A549 (cell line): ENCODE measurements around the gene STARD4. TPM values are rescaled to one million over a fixed set of nuclear protein-coding genes. Genes with fewer than 3 reads are reported as not detected.

Experiments
- ATAC-seq, 2 experiments: fragments of 200-7000 bp in 1 of 2; fragments of >200 bp in 1 of 2; cut with Nextera tagmentation in 1 of 2; cut with Tn5 transposase in 1 of 2; 3 replicates each; pipeline versions ENCODE4 v1.8.0 to v1.9.1; 2018 to 2020; ENCODE audit warnings: mild to moderate bottlenecking in 1 of 2, moderate library complexity in 1 of 2
- CTCF ChIA-PET: fragments of 300-600 bp; sonication (Branson Sonifier 250); formaldehyde crosslinking; extraction: SDS; loops from one replicate; lab custom pipeline; 2021; ENCODE audit warnings: antibody characterized with exemption, inconsistent platforms; lab: Yijun Ruan, JAX
- POLR2A ChIA-PET: fragments of 350-600 bp; formaldehyde crosslinking; extraction: SDS; loops from one replicate; lab custom pipeline; 2021; ENCODE audit warnings: antibody characterized with exemption, inconsistent platforms; lab: Yijun Ruan, JAX
- DNase-seq, 2 experiments: peaks; one replicate each; pipeline versions ENCODE4 v3.0.0 to v3.0.0-alpha.2; 2011 to 2016; ENCODE audit warnings: low read depth in 1 of 2, low spot score in 1 of 2
- FAIRE-seq: peaks from 2 replicates; lab custom pipeline; 2011; peaks lifted over from hg19 to GRCh38; lab: Jason Lieb, UNC
- H3K27ac ChIP-seq, 2 experiments: fragments of >200 bp; sonication (Bioruptor Twin); formaldehyde crosslinking; 3 replicates each; pipeline ENCODE4 v1.5.1; 2016 to 2017
- H3K4me1 ChIP-seq: fragments of >200 bp; sonication (Bioruptor Twin); formaldehyde crosslinking; 3 replicates; pipeline ENCODE4 v1.6.1; 2016
- H3K4me2 ChIP-seq: fragments of >200 bp; sonication (Bioruptor Twin); formaldehyde crosslinking; 3 replicates; pipeline ENCODE4 v1.6.1; 2016
- H3K4me3 ChIP-seq: fragments of >200 bp; sonication (Bioruptor Twin); formaldehyde crosslinking; 3 replicates; pipeline ENCODE4 v1.5.1; 2016
- H3K9me3 ChIP-seq: fragments of >200 bp; sonication (Bioruptor Twin); formaldehyde crosslinking; 3 replicates; pipeline ENCODE4 v1.6.1; 2016
- BHLHE40 ChIP-seq: IDR thresholded peaks from 2 replicates; pipeline ENCODE4 v1.6.1; 2012; ENCODE audit warnings: low read depth, low read length, inconsistent platforms
- CBX2 ChIP-seq: fragments of 200-600 bp; sonication (generic); IDR thresholded peaks from 2 replicates; pipeline ENCODE4 v1.6.1; 2016; ENCODE audit warnings: low read depth, mild to moderate bottlenecking, borderline replicate concordance
- CBX8 ChIP-seq: fragments of 200-600 bp; sonication (generic); IDR thresholded peaks from 2 replicates; pipeline ENCODE4 v1.6.1; 2016
- CEBPB ChIP-seq, 2 experiments: fragments of >200 bp in 1 of 2; sonication (Bioruptor Twin) in 1 of 2; formaldehyde crosslinking in 1 of 2; IDR thresholded peaks; 2 replicates each; pipeline ENCODE4 v1.6.1; 2012 to 2016
- CHD2 ChIP-seq: fragments of 150-350 bp; IDR thresholded peaks from 2 replicates; pipeline ENCODE4 v1.6.1; 2014; ENCODE audit warnings: low read length; ENCODE audit not compliant: partially characterized antibody
- EP300 ChIP-seq, 2 experiments: fragments of >200 bp; sonication (Bioruptor Twin); formaldehyde crosslinking; IDR thresholded peaks; 2 replicates in 1 of 2; 3 replicates in 1 of 2; pipeline ENCODE4 v1.6.1; 2016 to 2017
- ESRRA ChIP-seq: fragments of 150-350 bp; IDR thresholded peaks from 2 replicates; pipeline ENCODE4 v1.6.1; 2014; ENCODE audit warnings: mild to moderate bottlenecking, low read length, borderline replicate concordance
- FOSB ChIP-seq: fragments of 250-450 bp; sonication (Bioruptor Pico); IDR thresholded peaks from 2 replicates; pipeline ENCODE4 v1.5.0; 2020; ENCODE audit warnings: mild to moderate bottlenecking, moderate library complexity
- FOXS1 ChIP-seq: fragments of 250-450 bp; sonication (Bioruptor Pico); IDR thresholded peaks from 2 replicates; pipeline ENCODE4 v1.5.0; 2020; ENCODE audit warnings: mild to moderate bottlenecking, moderate library complexity
- HDAC2 ChIP-seq: fragments of 200-600 bp; sonication (generic); IDR thresholded peaks from 2 replicates; pipeline ENCODE4 v1.6.1; 2016
- HES2 ChIP-seq: fragments of >200 bp; sonication (Bioruptor Twin); formaldehyde crosslinking; IDR thresholded peaks from 2 replicates; pipeline ENCODE4 v1.6.1; 2016
- HOXB5 ChIP-seq: fragments of 250-450 bp; sonication (Bioruptor Pico); IDR thresholded peaks from 2 replicates; pipeline ENCODE4 v1.5.0; 2020; ENCODE audit warnings: mild to moderate bottlenecking, moderate library complexity
- JUNB ChIP-seq: fragments of >200 bp; sonication (Bioruptor Twin); formaldehyde crosslinking; IDR thresholded peaks from 2 replicates; pipeline ENCODE4 v1.6.1; 2016
- MYC ChIP-seq: IDR thresholded peaks from 2 replicates; pipeline ENCODE4 v1.6.1; 2012; ENCODE audit warnings: mild to moderate bottlenecking, inconsistent platforms, low read length, improper control_type of control experiment, borderline replicate concordance
- PBX3 ChIP-seq: IDR thresholded peaks from 2 replicates; pipeline ENCODE4 v1.6.1; 2012
- RAD21 ChIP-seq, 2 experiments: fragments of >200 bp in 1 of 2; sonication (Bioruptor Twin) in 1 of 2; formaldehyde crosslinking in 1 of 2; IDR thresholded peaks in 1 of 2; conservative IDR thresholded peaks in 1 of 2; 2 replicates in 1 of 2; 3 replicates in 1 of 2; pipeline ENCODE4 v1.6.1; 2012 to 2018; ENCODE audit warnings: inconsistent platforms in 1 of 2
- RARB ChIP-seq: fragments of 250-450 bp; sonication (Bioruptor Pico); IDR thresholded peaks from 2 replicates; pipeline ENCODE4 v1.8.0; 2021; ENCODE audit warnings: mild to moderate bottlenecking, moderate library complexity
- RCOR1 ChIP-seq: fragments of 150-350 bp; IDR thresholded peaks from 2 replicates; pipeline ENCODE4 v1.6.1; 2014; ENCODE audit warnings: antibody characterized with exemption, low read length, low read depth
- REST ChIP-seq: fragments of 200-600 bp; sonication (generic); IDR thresholded peaks from 2 replicates; pipeline ENCODE4 v1.6.1; 2016; ENCODE audit warnings: antibody characterized with exemption, mild to moderate bottlenecking, moderate library complexity
- RFX5 ChIP-seq: fragments of 450-650 bp; IDR thresholded peaks from 2 replicates; pipeline ENCODE4 v1.7.1; 2014; ENCODE audit warnings: antibody characterized with exemption, mild to moderate bottlenecking, moderate library complexity
- RNF2 ChIP-seq: fragments of 200-600 bp; sonication (generic); IDR thresholded peaks from 2 replicates; pipeline ENCODE4 v1.6.1; 2016; ENCODE audit warnings: low read depth, mild to moderate bottlenecking, antibody characterized with exemption, moderate library complexity, borderline replicate concordance
- SMC3 ChIP-seq: fragments of >200 bp; sonication (Bioruptor Twin); formaldehyde crosslinking; IDR thresholded peaks from 3 replicates; pipeline ENCODE4 v1.6.1; 2018; ENCODE audit warnings: inconsistent platforms
- TFCP2L1 ChIP-seq: fragments of 250-450 bp; sonication (Bioruptor Pico); IDR thresholded peaks from 2 replicates; pipeline ENCODE4 v1.5.0; 2021; ENCODE audit warnings: mild to moderate bottlenecking
- TP53 ChIP-seq: fragments of 250-450 bp; sonication (Bioruptor Pico); IDR thresholded peaks from 2 replicates; pipeline ENCODE4 v1.5.0; 2021; ENCODE audit warnings: mild to moderate bottlenecking, moderate library complexity
- ZNF302 ChIP-seq: fragments of 250-450 bp; sonication (Bioruptor Pico); IDR thresholded peaks from 2 replicates; pipeline ENCODE4 v1.9.0; 2021; ENCODE audit warnings: inconsistent platforms, mild to moderate bottlenecking, moderate library complexity
- ZSCAN20 ChIP-seq: fragments of 250-450 bp; sonication (Bioruptor Pico); IDR thresholded peaks from 2 replicates; pipeline ENCODE4 v1.8.0; 2022; ENCODE audit warnings: mild to moderate bottlenecking, moderate library complexity
- whole genome bisulfite sequencing: methylation state at CpG from one replicate; pipeline ENCODE4 v1.1.6; 2017; ENCODE audit errors: missing lambda C conversion rate; 5-methylcytosine and 5-hydroxymethylcytosine counted together
- polyA plus RNA-seq, 4 experiments: library from polyadenylated mRNA; depleted of rRNA in 3 of 4; stranded (reverse); fragments of >200 nt; fragmentation: RNase III in 1 of 4; extraction: RNeasy Plus Mini Kit Qiagen cat#74134 plus additional on column Dnase treatment in 1 of 4; gene quantifications; 2 replicates in 3 of 4; 3 replicates in 1 of 4; pipeline ENCODE4 v1.2.3, GENCODE V29; 2011 to 2017
- TF ChIP-seq, protein P1 (sequence below): fragments of 250-450 bp; sonication (Bioruptor Pico); IDR thresholded peaks from 2 replicates; pipeline ENCODE4 v1.5.0; 2020; ENCODE audit warnings: low read depth, mild to moderate bottlenecking, moderate library complexity
- TF ChIP-seq, protein P2 (sequence below): IDR thresholded peaks from 2 replicates; pipeline ENCODE4 v1.6.1; 2012; ENCODE audit warnings: low read depth, borderline replicate concordance
- TF ChIP-seq, protein P3 (sequence below): fragments of 150-350 bp; IDR thresholded peaks from 2 replicates; pipeline ENCODE4 v1.6.1; 2014; ENCODE audit warnings: low read depth, mild to moderate bottlenecking, low read length

STARD4 gene
- polyA plus RNA-seq, 2 of the 4 experiments (the other 2 are of a cell fraction) = 14.0 to 15.9 TPM

GRCh38 chr5:111453295-111453694 lies 59.0 kb downstream of the STARD4 start:
- ChIA-PET POLR2A (no interaction called here), CTCF (no interaction called here)
- ATAC-seq (no peak), FAIRE-seq (no peak), DNase-seq (no peak)
- H3K4me2 ChIP-seq = no peak overlapping the region
- 35% methylated on average over 1 of the region's 1 CpG for WGBS
- no peaks in the 10 kb centered on the region for H3K9me3 ChIP-seq
- no peak overlapping the region for H3K4me3 ChIP-seq
- H3K4me1 ChIP-seq = 0 out of 3 replicates have a peak, but pooled peaks cover 3% of the 10 kb centered on the region
- no peak overlapping the region for H3K27ac ChIP-seq
- no peak for TF ChIP-seq ESRRA
- TF ChIP-seq JUNB = no peak
- no peak for TF ChIP-seq HDAC2
- no peak for TF ChIP-seq CBX8
- no peak for TF ChIP-seq ZNF302 (CRISPR knock-in tag)

- Histone ChIP-seq H3K4me3 (no peak overlapping the region), H3K4me2 (no peak overlapping the region), H3K4me1 (no peaks in the 10 kb centered on the region), H3K27ac (no peak overlapping the region), H3K9me3 (no peaks in the 10 kb centered on the region)
- FAIRE-seq = no peak
- DNase-seq = no peak
- TF ChIP-seq EP300 (IDR thresholded peaks at IDR 0.05) (no peak), HES2 (no peak), TP53 (CRISPR knock-in tag) (no peak), RCOR1 (no peak), RAD21 (conservative IDR thresholded peaks at IDR 0.05 in 1 of 2, IDR thresholded peaks at IDR 0.05 in 1 of 2) (no peak), FOSB (CRISPR knock-in tag) (no peak), TFCP2L1 (no peak), CEBPB (IDR thresholded peaks at IDR 0.05) (no peak), RARB (CRISPR knock-in tag) (no peak), FOXS1 (no peak)
- ChIA-PET POLR2A (no interaction called here), CTCF (no interaction called here)
- ATAC-seq = no peak
- WGBS = 12% methylated on average over 2 of the region's 2 CpGs
Observed at GRCh38 chr5:111447822-111448221, 64.5 kb downstream of the STARD4 start.

DNA sequence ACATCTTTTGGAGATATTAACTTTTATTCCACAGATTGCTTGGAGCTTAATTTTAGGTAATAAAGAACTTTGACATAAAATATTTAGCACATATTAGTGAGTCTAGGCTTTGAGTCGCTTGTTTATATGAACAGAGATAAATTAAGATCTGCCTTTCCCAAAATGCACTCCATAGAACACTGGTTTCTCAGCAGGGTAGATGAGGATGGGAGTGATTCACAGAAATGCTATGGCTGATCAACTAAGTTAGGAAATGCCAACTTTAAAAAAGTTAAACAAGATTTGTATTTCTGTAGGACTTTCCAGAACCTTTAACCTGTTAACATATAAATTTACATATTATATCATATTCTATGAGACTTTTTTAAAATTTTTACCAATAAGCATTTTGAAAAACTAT lies 65.2 kb downstream of the STARD4 start:
- ChIA-PET POLR2A (no interaction called here), CTCF (no interaction called here)
- H3K9me3 ChIP-seq = no peaks in the 10 kb centered on the region
- no peak overlapping the region for H3K4me3 ChIP-seq
- no peaks in the 10 kb centered on the region for H3K4me1 ChIP-seq
- FAIRE-seq (no peak), ATAC-seq (no peak), DNase-seq (no peak)
- WGBS = 0% methylated on average over 1 of the region's 1 CpG
- no peak overlapping the region for H3K27ac ChIP-seq
- no peak overlapping the region for H3K4me2 ChIP-seq
- TF ChIP-seq SMC3 (no peak), RNF2 (no peak), RARB (CRISPR knock-in tag) (no peak), RFX5 (no peak), FOXS1 (no peak), CBX2 (no peak), PBX3 (no peak), BHLHE40 (no peak), ZSCAN20 (CRISPR knock-in tag) (no peak), REST (no peak), TFCP2L1 (no peak), HOXB5 (CRISPR knock-in tag) (no peak), CHD2 (no peak), JUNB (no peak), MYC (no peak)
- TF ChIP-seq, protein P1, sequence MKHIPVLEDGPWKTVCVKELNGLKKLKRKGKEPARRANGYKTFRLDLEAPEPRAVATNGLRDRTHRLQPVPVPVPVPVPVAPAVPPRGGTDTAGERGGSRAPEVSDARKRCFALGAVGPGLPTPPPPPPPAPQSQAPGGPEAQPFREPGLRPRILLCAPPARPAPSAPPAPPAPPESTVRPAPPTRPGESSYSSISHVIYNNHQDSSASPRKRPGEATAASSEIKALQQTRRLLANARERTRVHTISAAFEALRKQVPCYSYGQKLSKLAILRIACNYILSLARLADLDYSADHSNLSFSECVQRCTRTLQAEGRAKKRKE (CRISPR knock-in tag) = no peak
- TF ChIP-seq, protein P2, sequence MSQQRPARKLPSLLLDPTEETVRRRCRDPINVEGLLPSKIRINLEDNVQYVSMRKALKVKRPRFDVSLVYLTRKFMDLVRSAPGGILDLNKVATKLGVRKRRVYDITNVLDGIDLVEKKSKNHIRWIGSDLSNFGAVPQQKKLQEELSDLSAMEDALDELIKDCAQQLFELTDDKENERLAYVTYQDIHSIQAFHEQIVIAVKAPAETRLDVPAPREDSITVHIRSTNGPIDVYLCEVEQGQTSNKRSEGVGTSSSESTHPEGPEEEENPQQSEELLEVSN = no peak
- TF ChIP-seq, protein P3, sequence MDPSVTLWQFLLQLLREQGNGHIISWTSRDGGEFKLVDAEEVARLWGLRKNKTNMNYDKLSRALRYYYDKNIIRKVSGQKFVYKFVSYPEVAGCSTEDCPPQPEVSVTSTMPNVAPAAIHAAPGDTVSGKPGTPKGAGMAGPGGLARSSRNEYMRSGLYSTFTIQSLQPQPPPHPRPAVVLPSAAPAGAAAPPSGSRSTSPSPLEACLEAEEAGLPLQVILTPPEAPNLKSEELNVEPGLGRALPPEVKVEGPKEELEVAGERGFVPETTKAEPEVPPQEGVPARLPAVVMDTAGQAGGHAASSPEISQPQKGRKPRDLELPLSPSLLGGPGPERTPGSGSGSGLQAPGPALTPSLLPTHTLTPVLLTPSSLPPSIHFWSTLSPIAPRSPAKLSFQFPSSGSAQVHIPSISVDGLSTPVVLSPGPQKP = no peak
- TF ChIP-seq, all 56 proteins: peak for 0
